GM12878 (cell line): ENCODE data around the gene RNF34. TPM values are rescaled to one million over a fixed set of nuclear protein-coding genes. Genes with fewer than 3 reads are reported as not detected.

Experiments
- ATF2 ChIP-seq: IDR thresholded peaks from 2 replicates; pipeline ENCODE4 v1.6.1; 2012; ENCODE audit warnings: low read length, inconsistent platforms
- BACH1 ChIP-seq: fragments of 450-650 bp; IDR thresholded peaks from 2 replicates; pipeline ENCODE4 v1.6.1; 2017; ENCODE audit warnings: mild to moderate bottlenecking, borderline replicate concordance
- CBX5 ChIP-seq: sonication (generic); IDR thresholded peaks from 2 replicates; pipeline ENCODE4 v1.6.1; 2016; ENCODE audit warnings: low read depth, moderate library complexity, mild to moderate bottlenecking, inconsistent platforms
- EED ChIP-seq: sonication (generic); IDR thresholded peaks from 2 replicates; pipeline ENCODE4 v1.6.1; 2016; ENCODE audit warnings: antibody characterized with exemption, low read depth
- JUNB ChIP-seq: IDR thresholded peaks from 2 replicates; pipeline ENCODE4 v1.6.1; 2016; ENCODE audit warnings: antibody characterized with exemption, mild to moderate bottlenecking
- POLR2AphosphoS5 ChIP-seq: IDR thresholded peaks from 2 replicates; pipeline ENCODE4 v1.6.1; 2011; ENCODE audit warnings: mild to moderate bottlenecking, low read length, inconsistent platforms
- SMAD5 ChIP-seq: IDR thresholded peaks from 2 replicates; pipeline ENCODE4 v1.6.1; 2016; ENCODE audit warnings: antibody characterized with exemption, low read depth
- SUZ12 ChIP-seq: fragments of 200-600 bp; sonication (generic); IDR thresholded peaks from one replicate; pipeline ENCODE4 v1.6.1; 2018; ENCODE audit warnings: antibody characterized with exemption, mild to moderate bottlenecking; ENCODE audit not compliant: unreplicated experiment
- polyA plus RNA-seq, 11 experiments: library from polyadenylated mRNA; depleted of rRNA in 4 of 11; unstranded in 6 of 11; stranded (reverse) in 5 of 11; fragments of >200 nt; fragmentation: Nextera tagmentation in 4 of 11; fragmentation: Illumina TruSeq in 1 of 11; extraction: Ambion mirVana in 4 of 11; extraction: Trizol in 1 of 11; gene quantifications; 1 replicate in 1 of 11; 2 replicates in 10 of 11; pipeline versions ENCODE4 v1.2.1 to v1.2.3, GENCODE V29; 2011 to 2016; ENCODE audit warnings: inconsistent platforms in 2 of 11, missing spikeins in 2 of 11, low read depth in 1 of 11
- total RNA-seq, 4 experiments: library from RNA; depleted of rRNA in 3 of 4; stranded (reverse); fragments of >200 nt in 3 of 4; fragmentation: Illumina TruSeq in 1 of 4; extraction: Trizol in 1 of 4; gene quantifications; 2 replicates each; pipeline versions ENCODE4 v1.2.1 to v1.2.3, GENCODE V29; 2013 to 2021
- TF ChIP-seq, protein P1 (sequence below): fragments of 450-650 bp; IDR thresholded peaks from 2 replicates; pipeline ENCODE4 v1.6.1; 2016; ENCODE audit warnings: mild to moderate bottlenecking
- TF ChIP-seq, protein P2 (sequence below): fragments of 450-650 bp; conservative IDR thresholded peaks from 2 replicates; pipeline ENCODE4 v1.6.1; 2017; ENCODE audit warnings: mild to moderate bottlenecking, moderate library complexity

RNF34 gene
- total and polyA plus RNA-seq, 10 of the 15 experiments (the other 5 are each of a cell fraction or from before 2014, with no cell fraction given) = 63.6 to 199 (median 115) TPM

DNA sequence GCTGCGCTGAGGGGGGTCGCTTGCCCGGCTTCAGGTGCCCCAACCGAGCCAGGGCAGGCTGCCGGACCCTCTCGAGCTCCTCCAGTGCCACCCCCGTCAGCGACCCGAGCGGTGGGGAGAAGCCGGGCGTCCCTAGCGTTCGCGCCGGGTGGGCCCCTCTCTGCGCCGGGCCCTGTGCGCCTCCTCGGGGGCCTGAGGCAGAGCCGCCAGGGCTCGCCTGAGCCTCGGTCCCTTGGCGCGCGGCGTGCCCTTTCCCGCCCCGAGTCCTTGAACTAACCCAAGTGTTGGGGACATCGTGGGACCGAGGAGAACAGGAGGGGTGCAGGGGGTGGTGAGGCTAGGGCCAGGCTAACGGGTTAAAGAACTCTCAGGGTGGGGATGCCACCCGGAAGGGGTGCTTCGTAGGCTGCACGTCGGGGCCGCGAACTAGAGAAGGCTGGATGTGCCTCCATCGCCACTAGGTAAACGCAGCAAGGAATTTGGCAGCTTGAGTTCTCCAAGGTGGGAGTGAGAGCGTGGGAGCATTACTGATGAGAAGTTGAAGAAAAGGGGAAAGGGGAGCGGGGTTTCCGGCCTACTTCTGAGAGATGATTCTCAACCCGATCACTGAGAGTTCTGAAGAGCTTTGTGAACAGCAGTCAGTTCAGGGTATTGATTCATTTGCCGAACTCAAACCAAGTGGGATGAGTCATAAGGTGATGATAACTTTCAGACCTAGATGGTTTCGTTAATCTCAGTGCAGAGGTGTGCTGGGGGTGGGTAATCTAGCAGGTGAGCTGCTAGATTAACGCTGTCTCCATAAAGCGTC is 618 bp downstream of the RNF34 start (continued):
- TF ChIP-seq, protein P1, sequence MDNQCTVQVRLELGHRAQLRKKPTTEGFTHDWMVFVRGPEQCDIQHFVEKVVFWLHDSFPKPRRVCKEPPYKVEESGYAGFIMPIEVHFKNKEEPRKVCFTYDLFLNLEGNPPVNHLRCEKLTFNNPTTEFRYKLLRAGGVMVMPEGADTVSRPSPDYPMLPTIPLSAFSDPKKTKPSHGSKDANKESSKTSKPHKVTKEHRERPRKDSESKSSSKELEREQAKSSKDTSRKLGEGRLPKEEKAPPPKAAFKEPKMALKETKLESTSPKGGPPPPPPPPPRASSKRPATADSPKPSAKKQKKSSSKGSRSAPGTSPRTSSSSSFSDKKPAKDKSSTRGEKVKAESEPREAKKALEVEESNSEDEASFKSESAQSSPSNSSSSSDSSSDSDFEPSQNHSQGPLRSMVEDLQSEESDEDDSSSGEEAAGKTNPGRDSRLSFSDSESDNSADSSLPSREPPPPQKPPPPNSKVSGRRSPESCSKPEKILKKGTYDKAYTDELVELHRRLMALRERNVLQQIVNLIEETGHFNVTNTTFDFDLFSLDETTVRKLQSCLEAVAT = no peak
- peak; percentile 60 for TF ChIP-seq EED
- peak; percentile 55; the same call in 1 of the 2 replicates for TF ChIP-seq SMAD5
- peak; percentile 87 for TF ChIP-seq JUNB
- peak; percentile 88 for TF ChIP-seq POLR2AphosphoS5
- TF ChIP-seq BACH1 = no peak
- no peak for TF ChIP-seq SUZ12
- TF ChIP-seq ATF2 = peak; percentile 45
- TF ChIP-seq, protein P2, sequence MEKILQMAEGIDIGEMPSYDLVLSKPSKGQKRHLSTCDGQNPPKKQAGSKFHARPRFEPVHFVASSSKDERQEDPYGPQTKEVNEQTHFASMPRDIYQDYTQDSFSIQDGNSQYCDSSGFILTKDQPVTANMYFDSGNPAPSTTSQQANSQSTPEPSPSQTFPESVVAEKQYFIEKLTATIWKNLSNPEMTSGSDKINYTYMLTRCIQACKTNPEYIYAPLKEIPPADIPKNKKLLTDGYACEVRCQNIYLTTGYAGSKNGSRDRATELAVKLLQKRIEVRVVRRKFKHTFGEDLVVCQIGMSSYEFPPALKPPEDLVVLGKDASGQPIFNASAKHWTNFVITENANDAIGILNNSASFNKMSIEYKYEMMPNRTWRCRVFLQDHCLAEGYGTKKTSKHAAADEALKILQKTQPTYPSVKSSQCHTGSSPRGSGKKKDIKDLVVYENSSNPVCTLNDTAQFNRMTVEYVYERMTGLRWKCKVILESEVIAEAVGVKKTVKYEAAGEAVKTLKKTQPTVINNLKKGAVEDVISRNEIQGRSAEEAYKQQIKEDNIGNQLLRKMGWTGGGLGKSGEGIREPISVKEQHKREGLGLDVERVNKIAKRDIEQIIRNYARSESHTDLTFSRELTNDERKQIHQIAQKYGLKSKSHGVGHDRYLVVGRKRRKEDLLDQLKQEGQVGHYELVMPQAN = 0 out of 2 replicates have a peak, but pooled peaks have one; percentile 64
- peak; percentile 27; the same call in 1 of the 2 replicates for TF ChIP-seq CBX5
